HG02840 (cell line): Measurements from ENCODE around the gene EPHB2.

Experiments
- ATAC-seq: cut with Tn5 transposase; IDR thresholded peaks from one replicate; pipeline ENCODE4 v1.9.1; 2021; ENCODE audit warnings: mild to moderate bottlenecking, moderate library complexity, moderate number of reproducible peaks; ENCODE audit not compliant: unreplicated experiment, low FRiP score

Gene EPHB2

DNA sequence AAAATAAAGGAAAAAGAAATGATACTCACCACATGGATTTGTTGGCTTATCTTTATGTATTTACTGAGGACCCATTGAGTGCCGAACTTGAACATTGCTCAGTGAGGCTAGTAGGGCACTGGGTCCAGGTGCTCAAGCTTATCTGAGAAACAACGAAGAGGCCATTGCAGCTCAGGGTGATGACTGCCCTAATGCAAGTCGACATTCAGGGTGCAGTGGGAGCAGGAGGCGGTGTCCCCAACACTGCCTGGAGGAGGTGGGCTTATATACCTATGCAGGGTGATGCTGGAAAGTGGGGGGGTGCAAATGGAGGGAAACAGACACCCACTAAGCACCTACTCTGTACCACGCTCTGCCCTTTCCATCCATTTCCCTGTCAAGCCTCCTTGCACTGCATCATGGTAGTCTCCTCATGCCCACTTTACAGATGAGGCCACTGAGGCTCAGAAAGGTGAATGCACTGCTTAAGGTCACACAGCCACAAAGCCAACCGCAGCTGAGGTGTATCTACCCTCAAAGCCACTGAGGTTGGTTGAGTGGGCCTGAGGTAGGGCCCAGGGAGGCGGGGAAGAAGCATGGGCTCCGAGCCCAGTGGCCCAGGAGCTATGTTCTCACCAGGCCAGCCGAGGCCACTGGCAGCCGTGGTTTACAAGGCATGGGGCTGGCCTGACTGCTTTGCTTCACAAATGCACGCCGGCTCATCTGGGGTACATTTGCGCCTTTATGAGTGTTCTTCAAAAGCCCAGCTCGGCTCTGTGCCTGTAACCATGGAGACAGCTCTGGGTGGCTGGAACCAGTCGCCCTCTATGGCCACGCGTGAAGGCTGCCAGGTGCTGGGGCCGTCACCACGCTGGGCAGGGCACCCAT, 103.8 kb downstream of the EPHB2 start:
- no peak for ATAC-seq

- no peak for ATAC-seq
These were observed 104.4 kb downstream of the EPHB2 start for GRCh38 chr1:22815043-22815365.

DNA sequence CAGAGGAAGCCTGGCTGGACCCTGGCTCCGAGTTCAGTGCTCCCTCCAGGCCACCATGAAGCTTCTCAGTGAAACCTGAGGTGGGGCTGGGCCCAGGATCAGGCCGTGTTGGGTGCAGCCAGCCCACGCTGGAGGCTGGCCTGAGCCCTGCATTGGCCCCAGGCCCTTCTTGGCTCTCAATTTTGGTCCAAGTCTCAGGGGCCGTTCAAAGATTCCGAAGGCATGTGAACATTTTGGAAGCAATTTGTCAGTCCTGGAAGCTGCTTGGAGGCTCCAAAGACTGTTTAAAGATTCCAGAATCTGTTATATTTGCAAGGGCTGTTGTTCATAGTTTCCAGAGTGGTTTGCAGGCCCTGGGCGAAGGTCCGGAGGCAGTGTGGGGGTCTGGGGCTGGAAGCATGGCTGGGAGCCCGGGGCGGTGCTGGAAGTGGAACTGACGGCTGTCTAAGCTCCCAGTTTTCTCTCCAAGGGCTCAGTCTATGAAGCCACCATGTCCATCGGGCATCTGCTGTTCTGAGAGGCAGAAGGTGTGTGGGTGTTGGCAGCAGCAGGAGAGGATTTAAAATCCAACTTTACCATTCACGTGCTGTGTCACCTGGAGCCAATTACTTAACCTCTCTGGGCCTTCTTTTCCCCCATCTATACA, 104.9 kb downstream of the EPHB2 start:
- no peak for ATAC-seq

- ATAC-seq, result no peak
These were observed 105.6 kb downstream of the EPHB2 start for GRCh38 chr1:22816067-22816775.

- no peak for ATAC-seq
These were observed 106.2 kb downstream of the EPHB2 start for GRCh38 chr1:22816803-22817202.

- ATAC-seq, result no peak
These were observed 106.8 kb downstream of the EPHB2 start for GRCh38 chr1:22817462-22817861.

GRCh38 chr1:22818061-22818770, 107.6 kb downstream of the EPHB2 start:
- ATAC-seq, result no peak

DNA sequence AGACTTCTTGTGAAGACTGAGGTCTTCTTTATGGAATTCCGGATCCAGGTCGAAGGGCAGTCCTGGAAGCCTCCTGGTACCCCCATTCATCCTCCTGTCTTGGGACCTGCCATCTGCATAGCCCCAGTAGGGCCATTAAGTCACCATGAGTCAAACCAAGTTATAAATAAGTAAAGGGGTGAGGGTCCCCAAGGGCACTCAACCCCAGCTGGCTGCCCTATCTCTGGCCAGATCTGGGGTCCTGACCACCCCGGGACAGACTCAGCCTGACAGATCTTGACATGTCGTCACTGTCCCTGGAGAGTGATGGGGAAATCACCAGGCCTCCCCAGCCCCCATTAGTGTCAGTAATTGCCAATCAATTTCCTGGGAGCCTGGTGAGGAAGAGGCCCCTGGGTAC, 108.7 kb downstream of the EPHB2 start:
- no peak for ATAC-seq

DNA sequence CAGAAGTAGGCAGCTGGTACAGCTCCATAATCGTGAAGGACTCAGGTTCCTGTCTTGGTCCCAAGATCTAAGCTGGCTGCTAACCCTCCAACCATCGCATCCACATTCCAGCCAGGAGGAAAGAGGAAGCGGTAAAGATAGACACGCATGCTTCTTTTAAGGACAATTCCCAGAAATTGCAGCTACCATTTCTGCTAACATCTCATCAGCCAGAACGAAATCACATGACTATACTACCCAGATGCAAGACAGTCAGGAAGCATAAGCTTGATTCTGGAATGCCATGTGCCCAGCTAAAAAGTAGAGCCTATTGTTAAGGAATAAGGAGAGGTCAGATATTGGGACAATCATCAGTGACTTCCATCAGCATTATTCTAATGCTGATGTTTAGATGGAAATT, 110.4 kb downstream of the EPHB2 start:
- no peak for ATAC-seq

DNA sequence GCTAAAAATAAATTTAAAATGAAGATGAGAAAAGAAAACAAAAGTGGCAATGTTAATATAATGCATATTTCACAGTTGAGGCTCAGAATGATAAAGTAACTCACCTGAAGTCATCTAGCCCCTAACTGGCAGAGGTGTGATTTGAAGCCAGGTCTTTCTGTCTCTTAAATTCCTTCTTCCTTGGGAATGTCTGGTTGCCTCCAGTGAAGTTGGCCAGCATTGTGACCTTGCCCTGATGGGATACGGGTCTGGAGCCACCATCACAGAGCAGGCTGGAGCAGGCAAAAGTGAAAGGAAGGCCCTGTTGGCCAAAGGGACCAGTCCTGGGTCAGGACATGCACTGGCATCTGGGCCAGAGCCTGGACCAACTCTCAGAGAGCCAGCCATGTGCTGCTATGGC, 111.7 kb downstream of the EPHB2 start:
- no peak for ATAC-seq

DNA sequence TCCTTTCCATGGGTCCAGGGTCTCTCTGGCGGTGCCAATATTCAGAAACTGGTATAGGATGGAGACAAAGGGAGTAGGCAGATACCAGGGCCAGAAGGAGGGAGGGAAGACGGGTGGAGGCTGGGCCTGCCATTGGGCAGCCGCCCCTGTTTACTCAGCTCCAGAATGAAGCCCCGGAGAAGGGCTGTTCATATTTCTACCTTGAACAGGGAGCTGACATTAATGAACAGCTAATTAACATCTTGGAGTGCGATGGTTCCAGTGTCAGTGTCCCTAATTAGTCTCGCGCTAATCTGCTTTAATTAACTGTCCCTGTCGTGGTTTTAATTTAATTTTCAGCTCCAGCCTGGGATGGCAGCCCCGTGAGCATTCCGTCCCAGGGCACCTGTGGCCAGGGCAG, 113.8 kb downstream of the EPHB2 start:
- ATAC-seq, result no peak

GRCh38 chr1:22824975-22825374, 114.3 kb downstream of the EPHB2 start:
- no peak for ATAC-seq

GRCh38 chr1:22825486-22826189, 115.0 kb downstream of the EPHB2 start:
- ATAC-seq, result no peak

GRCh38 chr1:22826604-22827580, 116.3 kb downstream of the EPHB2 start:
- ATAC-seq, result no peak

DNA sequence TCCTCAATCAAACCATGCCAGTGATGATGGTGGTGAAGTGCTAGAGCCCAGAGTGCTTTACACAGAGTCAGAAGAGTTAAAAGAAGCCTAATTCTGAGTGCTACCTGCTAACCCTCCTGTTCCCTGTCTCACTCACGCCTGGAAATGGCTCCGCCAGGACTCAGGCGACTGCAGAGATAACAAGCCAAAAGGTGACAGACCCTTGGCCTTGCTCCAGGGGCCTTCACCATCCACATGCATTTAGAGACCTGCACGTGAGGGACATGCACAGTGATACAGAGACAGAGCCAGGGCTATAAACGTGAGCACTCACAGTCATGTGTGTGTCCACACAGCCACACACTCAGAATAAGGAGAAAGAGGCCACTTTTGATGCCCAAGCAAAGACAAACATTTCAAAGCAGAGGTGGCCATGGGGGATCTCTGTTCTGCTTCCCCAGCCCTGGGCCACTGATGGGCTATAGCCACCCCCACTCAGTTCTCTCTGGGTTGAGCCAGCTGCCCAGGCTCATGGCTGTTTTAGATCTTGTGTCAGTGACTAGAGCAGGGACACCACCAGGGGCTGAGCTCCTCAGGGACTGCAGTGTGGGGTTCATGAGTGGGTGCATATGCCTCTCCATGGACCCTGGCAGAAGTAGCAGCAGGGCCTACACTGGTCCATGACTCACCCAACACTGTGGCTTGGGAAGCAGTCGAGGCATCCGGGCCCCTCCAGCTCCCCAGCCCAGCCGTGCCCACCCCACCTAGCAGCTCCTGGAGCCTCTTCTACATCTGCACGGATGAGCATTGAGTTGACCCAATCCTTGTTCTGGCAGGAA, 117.2 kb downstream of the EPHB2 start:
- no peak for ATAC-seq

GRCh38 chr1:22828484-22829308, 118.1 kb downstream of the EPHB2 start:
- no peak for ATAC-seq

DNA sequence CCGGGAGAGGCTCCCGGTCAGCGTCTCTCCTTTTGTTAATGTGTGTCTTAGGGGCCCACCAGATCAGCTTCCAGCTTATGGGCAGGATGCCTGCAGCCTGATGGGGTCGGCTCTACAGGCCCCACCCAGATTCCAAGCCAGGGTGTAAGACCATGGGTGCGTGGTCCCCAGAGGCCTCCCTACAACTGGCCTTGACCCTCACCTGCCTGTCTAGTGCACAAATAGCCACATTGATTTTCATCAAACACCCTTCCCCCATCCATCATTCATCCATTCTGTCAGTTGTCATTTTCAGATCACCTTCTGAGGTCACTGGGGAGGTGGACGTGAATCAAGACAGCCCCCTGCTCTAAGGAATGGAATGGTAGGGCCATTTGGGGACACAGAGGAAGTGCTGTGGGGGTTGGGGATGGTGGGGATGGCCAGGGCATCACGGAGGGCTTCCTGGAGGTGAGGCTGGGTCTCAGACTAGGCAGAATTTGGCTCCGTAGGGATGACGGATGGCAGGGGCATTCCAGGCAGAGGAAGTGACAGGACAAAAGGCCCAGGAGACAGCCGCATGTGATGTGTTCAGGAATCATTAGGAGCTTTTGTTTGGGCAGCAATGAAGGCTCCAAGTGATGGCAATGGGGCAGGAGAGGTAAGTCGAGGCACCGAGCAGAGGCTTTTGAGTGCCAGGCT, 118.8 kb downstream of the EPHB2 start:
- ATAC-seq, result no peak
